ENCODE data around the gene NBEA.
A peak's percentile ranks its signal among the peaks of the same experiment; 100 is the strongest.

- TF ChIP-seq YY1 (IDR thresholded peaks at IDR 0.05; ENCODE audit: insufficient read depth, insufficient read length) (no peak), SUZ12 (IDR thresholded peaks at IDR 0.05; ENCODE audit: extremely low read depth, insufficient read depth, insufficient read length) (peak; percentile 51), ZNF274 (IDR thresholded peaks at IDR 0.05; ENCODE audit: low read depth, low read length) (no peak)
These were observed 533.3 kb downstream of the NBEA start for GRCh38 chr13:35475212-35475959.

Data from NT2/D1 (cell line).